Stomach (tissue), 4 donors: ENCODE measurements around the gene PLIN3.

Source experiments
- CTCF ChIP-seq, 7 experiments: fragments of 450-650 bp in 4 of 7; fragments of 200-600 bp in 3 of 7; sonication (generic) in 3 of 7; IDR thresholded peaks; one replicate each; pipeline ENCODE4 v1.5.1; 2016 to 2019; ENCODE audit warnings: antibody characterized with exemption in 7 of 7, control low read depth in 2 of 7, mild to moderate bottlenecking in 1 of 7
- EP300 ChIP-seq: sonication (generic); formaldehyde crosslinking; IDR thresholded peaks from one replicate; pipeline ENCODE4 v1.6.1; 2017; ENCODE audit warnings: antibody characterized with exemption
- POLR2A ChIP-seq, 4 donors: fragments of 450-650 bp; IDR thresholded peaks; one replicate each; pipeline ENCODE4 v1.6.1; 2016; ENCODE audit warnings: antibody characterized with exemption in 4 of 4, control low read depth in 2 of 4, mild to moderate bottlenecking in 1 of 4, moderate library complexity in 1 of 4
- POLR2AphosphoS5 ChIP-seq, 3 donors: sonication (generic); formaldehyde crosslinking; IDR thresholded peaks; one replicate each; pipeline ENCODE4 v1.6.1; 2016; ENCODE audit warnings: antibody characterized with exemption in 3 of 3

GRCh38 chr19:4873930-4874329, 6.5 kb upstream of the PLIN3 start:
- TF ChIP-seq CTCF (IDR thresholded peaks at IDR 0.05): no peak
- no peak for TF ChIP-seq POLR2A (IDR thresholded peaks at IDR 0.05)
- no peak for TF ChIP-seq POLR2AphosphoS5 (IDR thresholded peaks at IDR 0.05)
- TF ChIP-seq EP300: no peak
